Measurements from ENCODE around the gene SUPT4H1.

The SUPT4H1 gene

DNA sequence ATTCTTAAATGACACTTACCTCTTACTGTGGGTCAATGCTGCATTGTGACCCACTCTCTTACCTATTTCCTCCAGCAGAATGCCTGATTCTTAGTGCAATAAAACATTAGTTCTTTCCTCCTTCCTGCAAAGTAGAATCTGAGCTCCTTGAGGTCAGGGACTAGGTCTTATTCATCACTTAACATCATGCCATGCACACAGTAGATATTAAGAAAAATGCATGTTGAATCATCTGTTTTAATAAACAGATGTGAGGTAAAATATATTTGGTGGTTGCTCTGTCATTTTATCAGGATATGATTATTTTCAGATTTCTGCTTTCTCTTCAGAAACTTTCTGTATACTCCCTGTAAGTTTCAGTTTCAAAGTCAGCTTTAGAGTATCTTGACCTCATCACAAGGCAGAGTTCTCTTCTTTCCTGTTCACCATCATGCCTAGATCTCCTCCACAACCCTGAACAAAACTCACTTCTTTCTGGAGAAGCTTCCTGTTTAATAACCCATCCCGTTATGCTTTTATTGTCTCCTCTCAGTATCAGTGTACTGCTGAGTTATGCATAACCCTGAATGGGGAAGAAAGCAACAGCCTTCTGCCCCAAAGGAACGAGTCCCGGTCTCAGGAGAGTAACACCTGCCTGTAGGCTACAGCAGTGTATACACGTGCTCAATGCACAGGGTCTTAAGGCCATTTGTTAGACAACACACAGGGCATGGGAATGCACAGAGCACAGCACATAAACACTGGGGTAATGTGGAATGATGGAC, 30.3 kb upstream of the SUPT4H1 start:
- H3K9me3 ChIP-seq, result no peaks in the 10 kb centered on the region
- intact Hi-C loops (cut with DNase I; ENCODE audit: low total_unique reads), result no loop called here
- no peaks in the 10 kb centered on the region for H3K36me3 ChIP-seq
- no peaks in the 10 kb centered on the region for H3K4me1 ChIP-seq
- no peak for DNase-seq
- no peak overlapping the region for H3K4me3 ChIP-seq
- no peaks in the 10 kb centered on the region for H3K27me3 ChIP-seq
- H3K27ac ChIP-seq, result no peak overlapping the region
- TF ChIP-seq, protein P1, sequence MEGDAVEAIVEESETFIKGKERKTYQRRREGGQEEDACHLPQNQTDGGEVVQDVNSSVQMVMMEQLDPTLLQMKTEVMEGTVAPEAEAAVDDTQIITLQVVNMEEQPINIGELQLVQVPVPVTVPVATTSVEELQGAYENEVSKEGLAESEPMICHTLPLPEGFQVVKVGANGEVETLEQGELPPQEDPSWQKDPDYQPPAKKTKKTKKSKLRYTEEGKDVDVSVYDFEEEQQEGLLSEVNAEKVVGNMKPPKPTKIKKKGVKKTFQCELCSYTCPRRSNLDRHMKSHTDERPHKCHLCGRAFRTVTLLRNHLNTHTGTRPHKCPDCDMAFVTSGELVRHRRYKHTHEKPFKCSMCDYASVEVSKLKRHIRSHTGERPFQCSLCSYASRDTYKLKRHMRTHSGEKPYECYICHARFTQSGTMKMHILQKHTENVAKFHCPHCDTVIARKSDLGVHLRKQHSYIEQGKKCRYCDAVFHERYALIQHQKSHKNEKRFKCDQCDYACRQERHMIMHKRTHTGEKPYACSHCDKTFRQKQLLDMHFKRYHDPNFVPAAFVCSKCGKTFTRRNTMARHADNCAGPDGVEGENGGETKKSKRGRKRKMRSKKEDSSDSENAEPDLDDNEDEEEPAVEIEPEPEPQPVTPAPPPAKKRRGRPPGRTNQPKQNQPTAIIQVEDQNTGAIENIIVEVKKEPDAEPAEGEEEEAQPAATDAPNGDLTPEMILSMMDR (IDR thresholded peaks at IDR 0.05), result no peak

DNA sequence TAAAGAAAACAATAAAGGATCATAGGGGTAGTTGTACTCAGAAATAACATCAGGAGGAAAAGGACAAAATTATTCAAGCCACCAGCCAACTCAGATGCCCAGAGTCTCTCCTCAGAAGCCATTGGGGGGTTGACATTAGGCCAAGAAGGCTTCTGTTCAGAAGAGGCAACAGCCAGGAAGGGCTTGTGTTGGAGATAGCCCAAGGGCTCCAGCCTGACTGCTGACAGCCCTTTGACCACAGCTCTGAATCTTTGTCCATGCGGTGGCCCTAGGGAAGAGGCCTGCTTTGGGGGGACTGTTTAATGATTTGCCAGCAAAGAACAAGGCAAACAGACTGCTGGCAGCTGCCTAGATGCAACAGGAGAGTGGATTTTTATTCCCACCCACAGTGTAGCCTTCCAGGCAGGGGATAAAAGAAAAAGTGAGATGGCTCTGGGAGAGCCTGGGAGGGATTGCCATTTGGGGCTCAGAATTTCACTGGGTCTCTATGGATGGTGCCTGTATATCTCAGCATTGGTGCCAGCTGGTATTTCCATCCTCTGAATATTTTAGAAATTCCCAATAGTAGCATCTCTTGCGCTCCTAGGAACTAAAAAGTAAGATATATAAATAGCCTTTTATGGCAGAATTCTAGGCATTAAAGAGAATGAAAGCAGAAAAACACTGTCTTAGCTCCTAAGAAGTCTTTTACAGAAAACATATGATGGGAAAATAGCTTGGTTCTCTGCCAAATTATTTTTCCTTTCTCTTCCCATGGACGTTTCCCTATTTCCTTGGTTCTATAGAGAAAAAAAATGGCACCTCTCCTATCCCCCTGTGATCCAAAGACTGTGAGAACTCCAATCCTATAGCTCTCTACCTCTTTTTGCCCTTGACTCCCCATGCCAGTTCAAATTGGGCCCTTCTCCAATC, 29.4 kb upstream of the SUPT4H1 start:
- intact Hi-C loops (cut with DNase I; ENCODE audit: low total_unique reads), result no loop called here
- no peak overlapping the region for H3K27ac ChIP-seq
- no peaks in the 10 kb centered on the region for H3K4me1 ChIP-seq
- no peaks in the 10 kb centered on the region for H3K27me3 ChIP-seq
- H3K36me3 ChIP-seq, result no peaks in the 10 kb centered on the region
- DNase-seq, result no peak
- no peak overlapping the region for H3K4me3 ChIP-seq
- TF ChIP-seq, protein P1 (IDR thresholded peaks at IDR 0.05), result no peak
- H3K9me3 ChIP-seq, result no peaks in the 10 kb centered on the region

DNA sequence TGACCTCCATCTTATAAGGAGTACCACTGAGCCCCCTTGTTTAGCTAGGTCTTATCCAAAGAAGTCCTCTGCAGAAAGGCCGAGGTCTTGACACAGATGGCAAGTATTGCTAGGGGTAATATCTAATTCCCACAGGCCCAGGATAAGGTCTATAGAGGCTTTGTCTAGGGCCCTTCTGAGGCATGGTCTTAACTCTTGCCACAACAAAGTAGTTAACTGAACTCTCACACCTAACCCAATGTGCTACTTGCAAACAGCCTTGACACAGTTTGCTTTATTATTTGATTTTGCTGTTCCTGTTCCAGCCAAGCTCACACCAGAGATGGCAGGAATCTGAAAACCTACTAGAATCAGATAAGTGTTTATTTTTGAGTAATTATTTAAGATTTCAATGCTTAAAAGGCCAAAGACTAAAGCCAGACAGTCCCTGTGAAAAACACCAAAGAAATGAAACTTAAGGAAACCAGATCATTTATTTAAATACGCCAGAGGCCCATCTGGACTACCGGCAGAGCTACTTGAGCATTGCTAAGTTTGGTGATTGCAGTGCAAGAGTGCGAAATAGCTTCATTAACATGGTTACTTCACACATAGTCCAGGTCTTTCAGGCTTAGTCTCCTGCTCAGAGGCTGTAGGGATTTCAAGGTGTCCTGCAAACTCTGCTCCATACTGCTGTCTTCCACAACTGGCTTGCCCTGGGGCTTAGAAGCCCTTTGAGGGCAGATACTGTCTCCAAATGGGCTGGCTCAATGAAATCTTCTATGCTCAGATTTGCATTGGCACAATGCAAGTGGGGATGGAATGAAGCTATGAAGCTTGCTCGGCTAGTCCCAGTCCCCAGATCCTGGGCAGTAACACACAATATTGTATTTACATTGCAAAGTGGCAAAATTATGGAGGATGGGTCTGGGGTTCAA, 28.5 kb upstream of the SUPT4H1 start:
- Histone ChIP-seq H3K27me3 (no peaks in the 10 kb centered on the region), H3K9me3 (no peaks in the 10 kb centered on the region), H3K36me3 (no peaks in the 10 kb centered on the region), H3K27ac (no peak overlapping the region), H3K4me1 (no peaks in the 10 kb centered on the region), H3K4me3 (no peak overlapping the region)
- no peak for DNase-seq
- intact Hi-C loops (cut with DNase I; ENCODE audit: low total_unique reads), result no loop called here
- TF ChIP-seq, protein P1 (IDR thresholded peaks at IDR 0.05), result no peak

DNA sequence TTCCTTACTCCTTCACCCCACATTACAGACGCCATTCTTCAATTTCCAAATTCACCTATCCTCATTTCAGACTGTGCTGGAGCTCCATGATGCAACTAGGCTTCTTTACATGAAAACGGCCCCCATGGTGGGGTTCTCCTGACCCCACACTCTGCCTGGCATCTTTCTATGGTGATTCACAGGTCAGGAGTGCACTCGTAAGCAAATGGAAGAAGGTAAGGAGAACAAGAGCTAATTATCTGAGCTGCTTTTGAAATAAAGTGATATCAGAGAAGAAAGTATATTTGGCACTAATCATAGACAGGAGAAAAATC, 27.5 kb upstream of the SUPT4H1 start:
- H3K27me3 ChIP-seq, result no peaks in the 10 kb centered on the region
- no peaks in the 10 kb centered on the region for H3K9me3 ChIP-seq
- no peaks in the 10 kb centered on the region for H3K4me1 ChIP-seq
- intact Hi-C loops (cut with DNase I; ENCODE audit: low total_unique reads), result no loop called here
- no peaks in the 10 kb centered on the region for H3K36me3 ChIP-seq
- H3K4me3 ChIP-seq, result no peak overlapping the region
- H3K27ac ChIP-seq, result no peak overlapping the region
- DNase-seq, result no peak
- TF ChIP-seq, protein P1 (IDR thresholded peaks at IDR 0.05), result no peak

DNA sequence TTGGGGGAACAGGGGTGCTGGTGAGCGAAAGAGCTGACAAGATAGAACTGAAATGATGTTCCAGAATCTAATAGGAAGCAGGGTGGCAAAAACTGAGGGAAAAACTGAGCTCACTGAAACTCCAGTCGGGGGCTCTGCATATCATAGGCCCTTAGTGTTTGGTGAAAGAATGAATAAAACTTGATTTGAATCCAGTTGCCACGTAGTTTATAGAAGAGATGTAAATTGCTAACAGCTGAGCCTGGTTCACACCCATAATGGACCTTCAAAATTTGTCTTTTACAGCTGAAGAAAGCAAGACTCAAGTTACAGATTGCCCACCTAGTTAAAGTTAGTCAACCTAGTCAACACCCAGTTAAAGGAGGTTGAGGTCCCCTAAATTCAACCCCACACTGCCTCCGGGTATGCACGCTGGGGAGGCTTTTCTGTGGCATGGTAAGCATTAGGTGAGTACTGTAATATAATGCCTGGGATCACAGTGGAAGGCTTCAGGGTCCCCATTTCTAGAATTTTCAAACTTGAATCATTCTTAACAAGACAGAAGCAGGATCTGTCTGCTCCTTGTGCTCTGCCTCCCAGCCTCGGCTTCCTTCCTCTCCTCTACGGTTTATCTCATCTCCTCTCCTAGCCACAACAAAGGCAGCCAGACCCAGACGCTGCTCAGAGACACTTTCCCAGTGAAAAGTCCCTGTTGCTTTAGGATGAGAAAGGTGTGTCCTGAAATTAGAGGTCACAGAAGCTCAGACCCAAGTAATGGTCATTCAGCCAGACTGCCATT, 26.9 kb upstream of the SUPT4H1 start:
- no peaks in the 10 kb centered on the region for H3K4me1 ChIP-seq
- intact Hi-C loops (cut with DNase I; ENCODE audit: low total_unique reads), result no loop called here
- H3K9me3 ChIP-seq, result no peaks in the 10 kb centered on the region
- no peak overlapping the region for H3K4me3 ChIP-seq
- H3K36me3 ChIP-seq, result no peaks in the 10 kb centered on the region
- H3K27ac ChIP-seq, result no peak overlapping the region
- no peak for DNase-seq
- TF ChIP-seq, protein P1 (IDR thresholded peaks at IDR 0.05), result no peak
- no peaks in the 10 kb centered on the region for H3K27me3 ChIP-seq

Data from tibial artery (tissue), 4 donors.